ENCODE results near the gene CFAP61.

Gene CFAP61

GRCh38 chr20:20399531-20400500 is 347.5 kb downstream of the CFAP61 start:
- in situ Hi-C loops (cut with HindIII; ENCODE audit: low pct_unique_long_range_greater_than_20kb, low sequenced_read_pairs): no loop called here
- no peak for DNase-seq (ENCODE audit: low read depth in 1 of 2, low spot score in 1 of 2)
- no peak for TF ChIP-seq JUND (IDR thresholded peaks at IDR 0.05; ENCODE audit: low read depth)

GRCh38 chr20:20401991-20402390 is 349.7 kb downstream of the CFAP61 start:
- TF ChIP-seq JUND (IDR thresholded peaks at IDR 0.05; ENCODE audit: low read depth): no peak
- peak in 1 of 2 experiments; percentile 17 for DNase-seq (ENCODE audit: low read depth in 1 of 2, low spot score in 1 of 2)
- in situ Hi-C loops (cut with HindIII; ENCODE audit: low pct_unique_long_range_greater_than_20kb, low sequenced_read_pairs): no loop called here

GRCh38 chr20:20404633-20405032 is 352.3 kb downstream of the CFAP61 start:
- no peak for TF ChIP-seq JUND (IDR thresholded peaks at IDR 0.05; ENCODE audit: low read depth)
- DNase-seq (ENCODE audit: low read depth in 1 of 2, low spot score in 1 of 2): no peak
- in situ Hi-C loops (cut with HindIII; ENCODE audit: low pct_unique_long_range_greater_than_20kb, low sequenced_read_pairs): no loop called here

- in situ Hi-C loops (cut with HindIII; ENCODE audit: low pct_unique_long_range_greater_than_20kb, low sequenced_read_pairs): no loop called here
- no peak for DNase-seq (ENCODE audit: low read depth in 1 of 2, low spot score in 1 of 2)
- TF ChIP-seq JUND (IDR thresholded peaks at IDR 0.05; ENCODE audit: low read depth): no peak
These were observed 353.3 kb downstream of the CFAP61 start for GRCh38 chr20:20405623-20406022.

GRCh38 chr20:20406306-20406705 is 354.0 kb downstream of the CFAP61 start:
- in situ Hi-C loops (cut with HindIII; ENCODE audit: low pct_unique_long_range_greater_than_20kb, low sequenced_read_pairs): no loop called here
- TF ChIP-seq JUND (IDR thresholded peaks at IDR 0.05; ENCODE audit: low read depth): no peak
- no peak for DNase-seq (ENCODE audit: low read depth in 1 of 2, low spot score in 1 of 2)

- TF ChIP-seq JUND (IDR thresholded peaks at IDR 0.05; ENCODE audit: low read depth): no peak
- DNase-seq (ENCODE audit: low read depth in 1 of 2, low spot score in 1 of 2): peak; percentile 65 to 82
- in situ Hi-C loops (cut with HindIII; ENCODE audit: low pct_unique_long_range_greater_than_20kb, low sequenced_read_pairs): no loop called here
These were observed 355.8 kb downstream of the CFAP61 start for GRCh38 chr20:20407891-20408805.

GRCh38 chr20:20409331-20409730 is 357.0 kb downstream of the CFAP61 start:
- no peak for TF ChIP-seq JUND (IDR thresholded peaks at IDR 0.05; ENCODE audit: low read depth)
- in situ Hi-C loops (cut with HindIII; ENCODE audit: low pct_unique_long_range_greater_than_20kb, low sequenced_read_pairs): no loop called here
- DNase-seq (ENCODE audit: low read depth in 1 of 2, low spot score in 1 of 2): no peak

Measured in T47D (cell line).